GM23248 (cell line): ENCODE measurements around the gene TMEM120A. TPM values are rescaled to one million over a fixed set of nuclear protein-coding genes. Genes with fewer than 3 reads are reported as not detected.

ENCODE experiments used
- DNase-seq: peaks from one replicate; pipeline ENCODE4 v3.0.0-alpha.2; 2015
- H2AFZ ChIP-seq: fragments of 200-600 bp; sonication (generic); 2 replicates; pipeline ENCODE4 v1.6.1; 2016; ENCODE audit warnings: antibody characterized with exemption
- H3F3A ChIP-seq: fragments of 200-600 bp; sonication (generic); 2 replicates; pipeline ENCODE4 v1.6.1; 2016; ENCODE audit warnings: mild to moderate bottlenecking, antibody characterized with exemption, mixed run types; ENCODE audit not compliant: insufficient read depth
- H3K27ac ChIP-seq: fragments of 200-600 bp; sonication (generic); 2 replicates; pipeline ENCODE4 v1.5.1; 2016; ENCODE audit warnings: mild to moderate bottlenecking
- H3K27me3 ChIP-seq: fragments of 200-600 bp; sonication (generic); replicated peaks from 2 replicates; pipeline ENCODE4 v1.6.1; 2016; ENCODE audit warnings: mild to moderate bottlenecking; ENCODE audit not compliant: insufficient read depth
- H3K36me3 ChIP-seq: fragments of 200-600 bp; sonication (generic); 2 replicates; pipeline ENCODE4 v1.6.1; 2016; ENCODE audit warnings: low read depth, mild to moderate bottlenecking
- H3K4me1 ChIP-seq: fragments of 200-600 bp; sonication (generic); 2 replicates; pipeline ENCODE4 v1.6.1; 2016; ENCODE audit warnings: mild to moderate bottlenecking; ENCODE audit not compliant: insufficient read depth
- H3K4me2 ChIP-seq: fragments of 200-600 bp; sonication (generic); one replicate; pipeline ENCODE4 v1.6.1; 2016; ENCODE audit warnings: mild to moderate bottlenecking; ENCODE audit not compliant: unreplicated experiment
- H3K4me3 ChIP-seq: fragments of 200-600 bp; sonication (generic); 2 replicates; pipeline ENCODE4 v1.5.1; 2016; ENCODE audit warnings: mild to moderate bottlenecking
- H3K79me2 ChIP-seq: fragments of 200-600 bp; sonication (generic); 2 replicates; pipeline ENCODE4 v1.6.1; 2016; ENCODE audit warnings: mild to moderate bottlenecking; ENCODE audit not compliant: insufficient read depth
- H3K9ac ChIP-seq: fragments of 200-600 bp; sonication (generic); 2 replicates; pipeline ENCODE4 v1.6.1; 2016; ENCODE audit warnings: mild to moderate bottlenecking
- H3K9me2 ChIP-seq: fragments of 200-600 bp; sonication (generic); 2 replicates; pipeline ENCODE4 v1.6.1; 2016; ENCODE audit warnings: mixed run types, mild to moderate bottlenecking, moderate library complexity; ENCODE audit not compliant: insufficient read depth
- H3K9me3 ChIP-seq: fragments of 200-600 bp; sonication (generic); one replicate; pipeline ENCODE4 v1.6.1; 2017; ENCODE audit warnings: low read depth
- H4K20me1 ChIP-seq: fragments of 200-600 bp; sonication (generic); 2 replicates; pipeline ENCODE4 v1.6.0; 2016; ENCODE audit not compliant: insufficient read depth
- EZH2 ChIP-seq: fragments of 200-600 bp; sonication (generic); IDR thresholded peaks from 2 replicates; pipeline ENCODE4 v1.6.1; 2018; ENCODE audit warnings: antibody characterized with exemption, mild to moderate bottlenecking; ENCODE audit not compliant: insufficient read depth, poor library complexity, severe bottlenecking
- EZH2phosphoT487 ChIP-seq: fragments of 200-600 bp; sonication (generic); IDR thresholded peaks from 2 replicates; pipeline ENCODE4 v1.6.1; 2018; ENCODE audit warnings: antibody characterized with exemption, moderate library complexity, mild to moderate bottlenecking, low read depth; ENCODE audit not compliant: insufficient read depth
- WGBS, 2 experiments: methylation state at CpG; one replicate each; pipeline ENCODE4 v1.1.6; 2015 to 2017; ENCODE audit warnings: low lambda C conversion rate in 2 of 2, low coverage in 1 of 2; ENCODE audit errors: missing lambda C conversion rate in 2 of 2; 5-methylcytosine and 5-hydroxymethylcytosine counted together
- in situ Hi-C: fragments of 300-500 bp; cut with MboI; formaldehyde crosslinking; loops from 2 replicates; pipeline ENCODE4 v1.15.0; 2020
- polyA plus RNA-seq: library from polyadenylated mRNA; unstranded; fragments of >200 nt; fragmentation: Nextera tagmentation; extraction: Ambion mirVana; gene quantifications from 2 replicates; pipeline ENCODE4 v1.2.1, GENCODE V29; 2016
- small RNA-seq: library from RNA; depleted of rRNA; stranded (forward); fragments of <200 nt; gene quantifications from one replicate; pipeline ENCODE3, GENCODE V24; 2014; ENCODE audit warnings: low read depth, low replicate concordance
- total RNA-seq: library from RNA; depleted of rRNA; stranded (reverse); fragments of >200 nt; shearing (Covaris generic); gene quantifications from 2 replicates; pipeline ENCODE4 v1.2.3, GENCODE V29; 2014; rRNA removed

TMEM120A gene
- total and polyA plus RNA-seq, 2 experiments from 2014 or later = 25.1 to 46.9 TPM

DNA sequence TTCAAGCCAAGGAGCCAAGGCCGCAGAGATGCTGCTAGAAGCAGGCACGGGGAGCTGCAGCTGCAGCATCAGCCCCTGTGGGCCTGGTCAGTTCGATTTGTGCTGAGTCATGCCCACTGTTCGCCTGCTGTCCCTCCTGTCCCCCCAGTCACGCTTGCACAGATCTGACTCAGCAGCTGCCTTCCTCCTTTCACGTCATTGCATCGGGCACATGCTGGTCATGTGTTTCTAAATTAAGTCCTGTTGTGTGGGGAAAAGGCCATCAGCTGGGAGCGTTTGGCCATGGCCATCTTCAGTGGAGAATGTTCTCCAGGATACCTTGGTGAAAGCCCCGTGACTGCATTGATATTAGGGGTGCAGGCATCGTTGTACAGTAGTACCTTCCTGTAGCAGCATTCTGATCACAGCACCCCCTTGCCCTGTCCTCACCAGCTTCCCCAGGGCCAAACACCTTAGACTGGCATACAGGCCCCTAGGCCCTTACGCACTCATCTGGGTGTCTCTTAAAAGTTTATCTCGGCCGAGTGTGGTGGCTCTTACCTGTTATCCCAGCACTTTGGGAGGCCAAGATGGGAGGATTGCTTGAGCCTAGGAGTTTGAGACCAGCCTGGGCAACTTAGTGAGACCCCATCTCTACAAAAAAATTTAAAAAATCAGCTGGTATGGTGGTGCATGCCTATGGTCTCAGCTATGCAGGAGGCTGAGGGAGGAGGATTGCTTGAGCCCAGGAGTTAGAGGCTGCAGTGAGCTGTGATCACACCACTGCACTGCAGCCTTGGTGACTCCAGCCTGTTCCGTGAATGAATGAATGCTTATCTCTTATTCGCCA lies 56.2 kb downstream of the TMEM120A start:
- Histone ChIP-seq H3K79me2 (peaks cover 44% of the 10 kb centered on the region), H3K4me3 (no peak overlapping the region), H3K4me2 (peak overlapping the region; percentile 14), H2AFZ (no peak overlapping the region), H4K20me1 (no peaks in the 10 kb centered on the region), H3K9me2 (no peaks in the 10 kb centered on the region), H3K4me1 (peaks cover 9% of the 10 kb centered on the region; the same call in 1 of the 2 replicates), H3K9me3 (no peaks in the 10 kb centered on the region), H3K9ac (peak overlapping the region; percentile 46), H3F3A (no peaks in the 10 kb centered on the region; the same call in 1 of the 2 replicates), H3K27ac (peak overlapping the region; percentile 67), H3K27me3 (no peaks in the 10 kb centered on the region), H3K36me3 (no peaks in the 10 kb centered on the region)
- in situ Hi-C loops = no loop called here
- WGBS, 2 experiments = 32 to 39% methylated on average over 15 of the region's 15 CpGs
- DNase-seq = peak; percentile 96
- TF ChIP-seq EZH2phosphoT487 (no peak), EZH2 (no peak)

Small RNA genes lying within 50 kb of the gene (small RNA-seq; reads per million reads assigned to genes)
- gene SNORA14A = 0.19 reads per million

Other genes with a start within 250 kb of the TMEM120A start
- not detected in 2 replicates for gene CCL26, start 222.4 kb downstream of the TMEM120A start, total RNA-seq
- gene CCL26, start 222.4 kb downstream of the TMEM120A start, polyA plus RNA-seq = 2.2 and 2.3 TPM in 2 replicates
- not detected in 2 replicates for gene CCL24, start 180.8 kb downstream of the TMEM120A start, total RNA-seq
- not detected in 2 replicates for gene CCL24, start 180.8 kb downstream of the TMEM120A start, polyA plus RNA-seq
- 28.1 and 35.5 TPM in 2 replicates for gene RHBDD2, start 115.6 kb downstream of the TMEM120A start, total RNA-seq
- 61.0 and 62.2 TPM in 2 replicates for gene RHBDD2, start 115.6 kb downstream of the TMEM120A start, polyA plus RNA-seq
- 38.2 and 42.7 TPM in 2 replicates for gene POR, start 79.4 kb downstream of the TMEM120A start, total RNA-seq
- 54.4 and 58.6 TPM in 2 replicates for gene POR, start 79.4 kb downstream of the TMEM120A start, polyA plus RNA-seq
- 31.5 and 42.5 TPM in 2 replicates for gene STYXL1, start 53.4 kb upstream of the TMEM120A start, total RNA-seq
- 51.8 and 54.7 TPM in 2 replicates for gene STYXL1, start 53.4 kb upstream of the TMEM120A start, polyA plus RNA-seq
- gene MDH2, start 53.5 kb upstream of the TMEM120A start, total RNA-seq = 71.7 and 72.4 TPM in 2 replicates
- 227 and 250 TPM in 2 replicates for gene MDH2, start 53.5 kb upstream of the TMEM120A start, polyA plus RNA-seq
- 0.65 TPM in 1 of 2 replicates, not detected in the other for gene SRRM3, start 207.3 kb upstream of the TMEM120A start, total RNA-seq
- gene SRRM3, start 207.3 kb upstream of the TMEM120A start, polyA plus RNA-seq = 0.39 and 0.91 TPM in 2 replicates